K562 (cell line): ENCODE results near the gene STX3. TPM values are rescaled to one million over a fixed set of nuclear protein-coding genes. Genes with fewer than 3 reads are reported as not detected.
A peak's percentile ranks its signal among the peaks of the same experiment; 100 is the strongest.

ENCODE experiments used
- ATF3 ChIP-seq, 2 experiments: fragments of 450-650 bp in 1 of 2; sonication (generic) in 1 of 2; formaldehyde crosslinking in 1 of 2; IDR thresholded peaks in 1 of 2; conservative IDR thresholded peaks in 1 of 2; 2 replicates each; pipeline versions ENCODE4 v1.6.1 to v1.8.1; 2016 to 2023; ENCODE audit warnings: mild to moderate bottlenecking in 2 of 2, moderate library complexity in 2 of 2, inconsistent platforms in 1 of 2, missing genetic modification reagents in 1 of 2
- BRD4 ChIP-seq: fragments of 200-600 bp; sonication (generic); IDR thresholded peaks from 2 replicates; pipeline ENCODE4 v1.6.1; 2017; ENCODE audit warnings: inconsistent platforms
- CREB1 ChIP-seq, 2 experiments: sonication (generic) in 1 of 2; formaldehyde crosslinking in 1 of 2; IDR thresholded peaks; 2 replicates each; pipeline versions ENCODE4 v1.6.1 to v1.8.0; 2012 to 2022; ENCODE audit warnings: inconsistent platforms in 1 of 2, mild to moderate bottlenecking in 1 of 2, missing genetic modification reagents in 1 of 2, moderate library complexity in 1 of 2
- GABPA ChIP-seq: fragments of 200-800 bp; sonication (Bioruptor generic); conservative IDR thresholded peaks from 2 replicates; pipeline ENCODE4 v1.6.1; 2016; ENCODE audit warnings: low read depth, missing genetic modification characterization, missing compliant biosample characterization
- GTF2E2 ChIP-seq: fragments of 200-800 bp; sonication (Bioruptor generic); IDR thresholded peaks from 2 replicates; pipeline ENCODE4 v1.6.1; 2016; ENCODE audit warnings: missing genetic modification characterization, missing compliant biosample characterization
- HLTF ChIP-seq: fragments of 450-650 bp; IDR thresholded peaks from 2 replicates; pipeline ENCODE4 v1.6.1; 2016
- NFIC ChIP-seq: fragments of 450-650 bp; IDR thresholded peaks from 2 replicates; pipeline ENCODE4 v1.6.1; 2017; ENCODE audit warnings: mild to moderate bottlenecking, inconsistent platforms
- PURB ChIP-seq: sonication (generic); formaldehyde crosslinking; IDR thresholded peaks from 2 replicates; pipeline ENCODE4 v1.9.0; 2021; ENCODE audit warnings: low read depth, mild to moderate bottlenecking, missing genetic modification reagents
- RBM25 ChIP-seq: fragments of 200-400 bp; formaldehyde crosslinking; IDR thresholded peaks from 2 replicates; pipeline ENCODE4 v1.6.1; 2018; ENCODE audit warnings: low read length, low read depth, moderate library complexity; ENCODE audit not compliant: severe bottlenecking
- RNF2 ChIP-seq: sonication (generic); IDR thresholded peaks from 2 replicates; pipeline ENCODE4 v1.6.1; 2016
- SMARCA4 ChIP-seq: fragments of 450-650 bp; IDR thresholded peaks from 2 replicates; pipeline ENCODE4 v1.6.1; 2016
- SP1 ChIP-seq: sonication (generic); formaldehyde crosslinking; IDR thresholded peaks from 2 replicates; pipeline ENCODE4 v1.8.1; 2022; ENCODE audit warnings: mild to moderate bottlenecking, missing genetic modification reagents
- TOE1 ChIP-seq, 2 experiments: fragments of 450-650 bp in 1 of 2; sonication (generic) in 1 of 2; formaldehyde crosslinking in 1 of 2; IDR thresholded peaks; 2 replicates each; pipeline versions ENCODE4 v1.7.1 to v1.8.0; 2016 to 2022; ENCODE audit warnings: borderline replicate concordance in 2 of 2, mild to moderate bottlenecking in 2 of 2, antibody characterized with exemption in 1 of 2, inconsistent platforms in 1 of 2, low read depth in 1 of 2, missing genetic modification reagents in 1 of 2, moderate library complexity in 1 of 2
- ZNF316 ChIP-seq: fragments of 450-650 bp; IDR thresholded peaks from 2 replicates; pipeline ENCODE4 v1.6.1; 2016
- polyA plus RNA-seq, 8 experiments: library from polyadenylated mRNA; depleted of rRNA in 4 of 8; stranded (reverse) in 5 of 8; unstranded in 3 of 8; fragments of >200 nt; fragmentation: Nextera tagmentation in 2 of 8; fragmentation: Illumina TruSeq in 1 of 8; extraction: Ambion mirVana in 2 of 8; extraction: Trizol in 1 of 8; gene quantifications; 2 replicates each; pipeline versions ENCODE4 v1.2.1 to v1.2.3, GENCODE V29; 2011 to 2014; ENCODE audit warnings: inconsistent platforms in 1 of 8, missing spikeins in 1 of 8
- total RNA-seq, 7 experiments: library from RNA; depleted of rRNA in 6 of 7; stranded (reverse); fragments of >200 nt in 6 of 7; fragmentation: Illumina TruSeq in 2 of 7; extraction: Trizol in 2 of 7; gene quantifications; 2 replicates each; pipeline versions ENCODE4 v1.2.1 to v1.2.3, GENCODE V29; 2011 to 2021; ENCODE audit warnings: low replicate concordance in 1 of 7
- TF ChIP-seq, protein P1 (sequence below): fragments of 250-450 bp; sonication (Bioruptor Pico); IDR thresholded peaks from 2 replicates; pipeline ENCODE4 v1.4.0; 2020; ENCODE audit warnings: borderline replicate concordance
- TF ChIP-seq, protein P2 (sequence below): fragments of 450-650 bp; IDR thresholded peaks from 2 replicates; pipeline ENCODE4 v1.6.1; 2016; ENCODE audit warnings: low read depth

Gene STX3
- total and polyA plus RNA-seq, 9 of the 15 experiments (the other 6 are each of a cell fraction or from before 2014, with no cell fraction given): 12.0 to 91.6 (median 48.7) TPM

DNA sequence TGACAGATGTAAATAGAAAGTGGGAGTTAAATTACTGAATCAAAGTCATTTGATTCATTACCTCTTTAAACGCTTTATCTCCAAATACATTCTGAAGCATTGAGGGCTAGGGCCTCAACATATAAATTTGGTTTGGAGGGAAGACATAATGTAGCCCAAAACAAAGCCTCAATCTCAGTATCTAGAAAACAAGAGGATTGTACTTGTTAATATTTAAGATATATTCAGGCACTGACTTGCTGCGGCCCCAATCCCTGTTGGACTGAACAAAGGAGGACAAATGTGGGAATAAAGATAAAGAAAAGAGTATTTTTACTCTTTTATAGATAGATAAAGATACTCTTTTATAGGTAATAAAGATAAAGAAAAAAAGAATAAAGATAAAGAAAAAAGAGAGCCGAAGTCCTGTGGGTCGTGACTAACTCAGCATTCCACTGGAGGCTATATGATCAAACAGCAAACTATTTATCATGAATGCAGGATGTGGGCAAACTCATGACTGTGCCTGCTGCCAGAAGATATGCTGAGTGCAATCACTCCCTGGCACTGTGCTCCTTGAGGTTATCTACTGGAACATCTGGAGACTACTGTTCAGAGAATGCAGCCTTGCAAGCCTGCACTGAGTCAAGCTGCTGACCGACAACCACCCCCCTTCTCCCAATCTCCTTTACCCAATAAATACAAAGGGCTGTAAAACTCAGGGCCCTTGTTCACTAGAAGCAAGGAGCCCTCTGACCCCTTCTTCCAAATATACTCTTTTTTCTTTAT lies 48.5 kb upstream of the STX3 start (continued):
- TF ChIP-seq GABPA (tag): 0 out of 2 replicates have a peak, but pooled peaks have one; percentile 33
- TF ChIP-seq, protein P1, sequence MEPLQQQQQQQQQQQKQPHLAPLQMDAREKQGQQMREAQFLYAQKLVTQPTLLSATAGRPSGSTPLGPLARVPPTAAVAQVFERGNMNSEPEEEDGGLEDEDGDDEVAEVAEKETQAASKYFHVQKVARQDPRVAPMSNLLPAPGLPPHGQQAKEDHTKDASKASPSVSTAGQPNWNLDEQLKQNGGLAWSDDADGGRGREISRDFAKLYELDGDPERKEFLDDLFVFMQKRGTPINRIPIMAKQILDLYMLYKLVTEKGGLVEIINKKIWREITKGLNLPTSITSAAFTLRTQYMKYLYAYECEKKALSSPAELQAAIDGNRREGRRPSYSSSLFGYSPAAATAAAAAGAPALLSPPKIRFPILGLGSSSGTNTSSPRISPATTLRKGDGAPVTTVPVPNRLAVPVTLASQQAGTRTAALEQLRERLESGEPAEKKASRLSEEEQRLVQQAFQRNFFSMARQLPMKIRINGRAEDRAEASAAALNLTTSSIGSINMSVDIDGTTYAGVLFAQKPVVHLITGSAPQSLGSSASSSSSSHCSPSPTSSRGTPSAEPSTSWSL (CRISPR knock-in tag): no peak
- peak; percentile 61; the same call in 1 of the 2 replicates for TF ChIP-seq CREB1 (IDR thresholded peaks at IDR 0.05)
- TF ChIP-seq CREB1 (CRISPR knock-in tag; IDR thresholded peaks at IDR 0.05): no peak
- TF ChIP-seq TOE1 (IDR thresholded peaks at IDR 0.05; ENCODE audit: borderline replicate concordance): peak; percentile 87; the same call in 1 of the 2 replicates
- no peak for TF ChIP-seq TOE1 (CRISPR knock-in tag; IDR thresholded peaks at IDR 0.05; ENCODE audit: borderline replicate concordance, low read depth)
- no peak for TF ChIP-seq RBM25
- peak; percentile 99 for TF ChIP-seq SMARCA4
- TF ChIP-seq GTF2E2 (tag): 0 out of 2 replicates have a peak, but pooled peaks have one; percentile 13
- TF ChIP-seq BRD4: no peak
- peak; percentile 87; the same call in 1 of the 2 replicates for TF ChIP-seq HLTF
- TF ChIP-seq, protein P2, sequence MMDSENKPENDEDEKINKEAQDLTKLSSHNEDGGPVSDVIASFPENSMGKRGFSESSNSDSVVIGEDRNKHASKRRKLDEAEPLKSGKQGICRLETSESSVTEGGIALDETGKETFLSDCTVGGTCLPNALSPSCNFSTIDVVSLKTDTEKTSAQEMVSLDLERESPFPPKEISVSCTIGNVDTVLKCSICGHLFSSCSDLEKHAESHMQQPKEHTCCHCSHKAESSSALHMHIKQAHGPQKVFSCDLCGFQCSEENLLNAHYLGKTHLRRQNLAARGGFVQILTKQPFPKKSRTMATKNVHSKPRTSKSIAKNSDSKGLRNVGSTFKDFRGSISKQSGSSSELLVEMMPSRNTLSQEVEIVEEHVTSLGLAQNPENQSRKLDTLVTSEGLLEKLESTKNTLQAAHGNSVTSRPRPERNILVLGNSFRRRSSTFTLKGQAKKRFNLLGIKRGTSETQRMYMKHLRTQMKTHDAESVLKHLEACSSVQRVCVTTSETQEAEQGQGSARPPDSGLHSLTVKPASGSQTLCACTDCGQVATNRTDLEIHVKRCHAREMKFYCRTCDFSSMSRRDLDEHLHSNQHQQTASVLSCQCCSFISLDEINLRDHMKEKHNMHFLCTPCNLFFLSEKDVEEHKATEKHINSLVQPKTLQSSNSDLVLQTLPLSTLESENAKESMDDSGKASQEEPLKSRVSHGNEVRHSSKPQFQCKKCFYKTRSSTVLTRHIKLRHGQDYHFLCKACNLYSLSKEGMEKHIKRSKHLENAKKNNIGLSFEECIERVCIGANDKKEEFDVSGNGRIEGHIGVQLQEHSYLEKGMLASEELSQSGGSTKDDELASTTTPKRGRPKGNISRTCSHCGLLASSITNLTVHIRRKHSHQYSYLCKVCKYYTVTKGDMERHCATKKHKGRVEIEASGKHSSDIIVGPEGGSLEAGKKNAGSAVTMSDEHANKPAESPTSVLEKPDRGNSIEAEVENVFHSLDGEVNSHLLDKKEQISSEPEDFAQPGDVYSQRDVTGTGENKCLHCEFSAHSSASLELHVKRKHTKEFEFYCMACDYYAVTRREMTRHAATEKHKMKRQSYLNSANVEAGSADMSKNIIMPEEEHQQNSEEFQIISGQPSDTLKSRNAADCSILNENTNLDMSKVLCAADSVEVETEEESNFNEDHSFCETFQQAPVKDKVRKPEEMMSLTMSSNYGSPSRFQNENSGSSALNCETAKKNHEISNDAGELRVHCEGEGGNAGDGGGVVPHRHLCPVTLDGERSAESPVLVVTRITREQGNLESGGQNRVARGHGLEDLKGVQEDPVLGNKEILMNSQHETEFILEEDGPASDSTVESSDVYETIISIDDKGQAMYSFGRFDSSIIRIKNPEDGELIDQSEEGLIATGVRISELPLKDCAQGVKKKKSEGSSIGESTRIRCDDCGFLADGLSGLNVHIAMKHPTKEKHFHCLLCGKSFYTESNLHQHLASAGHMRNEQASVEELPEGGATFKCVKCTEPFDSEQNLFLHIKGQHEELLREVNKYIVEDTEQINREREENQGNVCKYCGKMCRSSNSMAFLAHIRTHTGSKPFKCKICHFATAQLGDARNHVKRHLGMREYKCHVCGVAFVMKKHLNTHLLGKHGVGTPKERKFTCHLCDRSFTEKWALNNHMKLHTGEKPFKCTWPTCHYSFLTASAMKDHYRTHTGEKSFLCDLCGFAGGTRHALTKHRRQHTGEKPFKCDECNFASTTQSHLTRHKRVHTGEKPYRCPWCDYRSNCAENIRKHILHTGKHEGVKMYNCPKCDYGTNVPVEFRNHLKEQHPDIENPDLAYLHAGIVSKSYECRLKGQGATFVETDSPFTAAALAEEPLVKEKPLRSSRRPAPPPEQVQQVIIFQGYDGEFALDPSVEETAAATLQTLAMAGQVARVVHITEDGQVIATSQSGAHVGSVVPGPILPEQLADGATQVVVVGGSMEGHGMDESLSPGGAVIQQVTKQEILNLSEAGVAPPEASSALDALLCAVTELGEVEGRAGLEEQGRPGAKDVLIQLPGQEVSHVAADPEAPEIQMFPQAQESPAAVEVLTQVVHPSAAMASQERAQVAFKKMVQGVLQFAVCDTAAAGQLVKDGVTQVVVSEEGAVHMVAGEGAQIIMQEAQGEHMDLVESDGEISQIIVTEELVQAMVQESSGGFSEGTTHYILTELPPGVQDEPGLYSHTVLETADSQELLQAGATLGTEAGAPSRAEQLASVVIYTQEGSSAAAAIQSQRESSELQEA: no peak
- TF ChIP-seq PURB (CRISPR knock-in tag): no peak
- TF ChIP-seq SP1 (CRISPR knock-in tag): peak; percentile 56; the same call in 1 of the 2 replicates
- peak; percentile 95 for TF ChIP-seq NFIC
- TF ChIP-seq RNF2: peak; percentile 84
- 0 out of 2 replicates have a peak, but pooled peaks have one; percentile 38 for TF ChIP-seq ZNF316
- TF ChIP-seq ATF3 (IDR thresholded peaks at IDR 0.05): peak; percentile 82
- no peak for TF ChIP-seq ATF3 (CRISPR knock-in tag; conservative IDR thresholded peaks at IDR 0.05)
